Measurements from ENCODE around the gene TAS2R38. TPM values are rescaled to one million over a fixed set of nuclear protein-coding genes. Genes with fewer than 3 reads are reported as not detected.

The TAS2R38 gene
- total and polyA plus RNA-seq, 4 donors = not detected

DNA sequence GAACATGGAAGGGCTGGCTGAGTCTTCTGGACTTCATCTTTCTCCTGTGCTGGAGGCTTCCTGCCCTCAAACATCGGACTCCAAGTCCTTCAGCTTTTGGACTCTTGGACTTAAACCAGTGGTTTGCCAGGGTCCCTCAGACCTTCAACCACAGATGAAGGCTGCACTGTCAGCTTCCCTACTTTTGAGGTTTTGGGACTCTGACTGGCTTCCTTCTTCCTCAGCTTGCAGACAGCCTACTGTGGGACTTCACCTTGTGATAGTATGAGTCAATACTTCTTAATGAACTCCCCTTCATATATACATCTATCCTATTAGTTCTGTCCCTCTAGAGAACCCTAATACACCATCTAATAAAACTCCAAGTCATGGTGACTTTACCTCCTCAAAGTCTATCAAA is 22.8 kb downstream of the TAS2R38 start:
- no peaks in the 10 kb centered on the region for H3K9me3 ChIP-seq (ENCODE audit: control insufficient read depth, insufficient read depth, low read length)
- no peak overlapping the region for H3K27ac ChIP-seq (ENCODE audit: low read depth, low read length)
- DNase-seq (ENCODE audit: low read depth in 4 of 6, low spot score in 6 of 6) = no peak
- H3K4me3 ChIP-seq (ENCODE audit: low read depth, low read length) = no peak overlapping the region
- no peaks in the 10 kb centered on the region for H3K36me3 ChIP-seq (ENCODE audit: control insufficient read depth, insufficient read depth, low read length)
- WGBS (ENCODE audit: insufficient coverage) = 93% methylated on average over 1 of the region's 1 CpG
- no peaks in the 10 kb centered on the region for H3K27me3 ChIP-seq (ENCODE audit: control insufficient read depth, insufficient read depth, low read length)
- no peaks in the 10 kb centered on the region for H3K4me1 ChIP-seq (ENCODE audit: control insufficient read depth, insufficient read depth, low read length)

- no peak overlapping the region for H3K27ac ChIP-seq (ENCODE audit: low read depth, low read length)
- 88% methylated on average over 3 of the region's 3 CpGs for WGBS (ENCODE audit: insufficient coverage)
- H3K27me3 ChIP-seq (ENCODE audit: control insufficient read depth, insufficient read depth, low read length) = no peaks in the 10 kb centered on the region
- H3K4me3 ChIP-seq (ENCODE audit: low read depth, low read length) = no peak overlapping the region
- H3K4me1 ChIP-seq (ENCODE audit: control insufficient read depth, insufficient read depth, low read length) = no peaks in the 10 kb centered on the region
- DNase-seq (ENCODE audit: low read depth in 4 of 6, low spot score in 6 of 6) = no peak
- H3K36me3 ChIP-seq (ENCODE audit: control insufficient read depth, insufficient read depth, low read length) = no peaks in the 10 kb centered on the region
- no peaks in the 10 kb centered on the region for H3K9me3 ChIP-seq (ENCODE audit: control insufficient read depth, insufficient read depth, low read length)
Observed at GRCh38 chr7:141949911-141950310, 23.7 kb downstream of the TAS2R38 start.

- Histone ChIP-seq H3K4me1 (ENCODE audit: control insufficient read depth, insufficient read depth, low read length) (no peaks in the 10 kb centered on the region), H3K27ac (ENCODE audit: low read depth, low read length) (no peak overlapping the region), H3K4me3 (ENCODE audit: low read depth, low read length) (no peak overlapping the region), H3K36me3 (ENCODE audit: control insufficient read depth, insufficient read depth, low read length) (no peaks in the 10 kb centered on the region), H3K27me3 (ENCODE audit: control insufficient read depth, insufficient read depth, low read length) (no peaks in the 10 kb centered on the region), H3K9me3 (ENCODE audit: control insufficient read depth, insufficient read depth, low read length) (no peaks in the 10 kb centered on the region)
- no CpG with 5 or more reads among the region's 2 CpGs for WGBS (ENCODE audit: insufficient coverage)
- no peak for DNase-seq (ENCODE audit: low read depth in 4 of 6, low spot score in 6 of 6)
Observed at GRCh38 chr7:141949451-141949850, 24.1 kb downstream of the TAS2R38 start.

DNA sequence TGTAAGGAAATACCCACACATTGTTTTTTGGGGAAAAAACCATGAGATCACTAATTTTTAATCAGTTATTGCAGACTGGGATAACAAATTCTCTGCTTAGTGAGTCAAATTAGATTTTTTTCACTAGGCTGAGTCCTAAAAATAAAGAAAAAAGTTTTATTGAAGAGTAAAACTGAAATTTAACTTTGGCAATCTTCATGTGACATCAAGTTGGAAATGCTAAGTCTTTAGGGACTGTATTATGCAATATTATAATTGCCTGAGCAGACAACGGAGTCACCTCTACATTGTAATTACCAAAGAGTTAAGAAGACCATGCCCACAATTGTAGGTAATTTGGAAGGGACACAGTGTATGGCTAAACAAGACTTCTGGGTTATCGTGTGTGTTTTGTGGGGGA is 24.6 kb downstream of the TAS2R38 start:
- no peaks in the 10 kb centered on the region for H3K36me3 ChIP-seq (ENCODE audit: control insufficient read depth, insufficient read depth, low read length)
- no peak overlapping the region for H3K4me3 ChIP-seq (ENCODE audit: low read depth, low read length)

DNA sequence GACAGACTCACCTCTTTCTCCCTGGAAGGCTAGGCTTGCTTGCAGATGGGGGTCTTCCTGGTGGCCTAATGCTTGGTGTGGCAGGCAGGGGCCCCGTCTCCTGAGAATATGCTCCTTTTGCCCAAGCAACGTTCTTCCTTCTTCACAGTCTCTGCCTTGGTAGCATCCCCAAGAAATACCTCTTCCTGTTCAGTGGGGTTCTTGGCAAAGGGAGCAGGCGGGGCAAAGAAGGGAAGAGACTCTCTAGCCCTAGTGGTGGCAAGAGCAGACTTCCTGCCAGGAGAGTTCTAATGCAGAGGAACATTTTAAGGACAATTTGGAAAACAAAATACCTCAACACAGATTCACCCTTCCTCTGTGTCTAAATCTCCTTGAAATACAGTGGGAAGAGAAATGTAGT is 26.8 kb downstream of the TAS2R38 start, which contains the start of gene CLEC5A:
TSS of gene CLEC5A (minus strand) at position 179 of the 400 bp plus-strand sequence. CDS start 682 bp downstream, outside the sequence.
- no peak for DNase-seq (ENCODE audit: low read depth in 4 of 6, low spot score in 6 of 6)
- H3K36me3 ChIP-seq (ENCODE audit: control insufficient read depth, insufficient read depth, low read length) = no peaks in the 10 kb centered on the region
- no peak within 1 kb of the TSS for H3K27ac ChIP-seq (ENCODE audit: low read depth, low read length)
- no peaks in the 10 kb centered on the region for H3K4me1 ChIP-seq (ENCODE audit: control insufficient read depth, insufficient read depth, low read length)
- no peaks in the 10 kb centered on the region for H3K27me3 ChIP-seq (ENCODE audit: control insufficient read depth, insufficient read depth, low read length)
- H3K9me3 ChIP-seq (ENCODE audit: control insufficient read depth, insufficient read depth, low read length) = no peaks in the 10 kb centered on the region
- no peak within 1 kb of the TSS for H3K4me3 ChIP-seq (ENCODE audit: low read depth, low read length)
- WGBS (ENCODE audit: insufficient coverage) = no CpG with 5 or more reads among the region's 3 CpGs

More for the DNA sequence above, 24.6 kb downstream of the TAS2R38 start:
- no peak for DNase-seq (ENCODE audit: low read depth in 4 of 6, low spot score in 6 of 6)
- no peak overlapping the region for H3K27ac ChIP-seq (ENCODE audit: low read depth, low read length)
- H3K9me3 ChIP-seq (ENCODE audit: control insufficient read depth, insufficient read depth, low read length) = no peaks in the 10 kb centered on the region
- 100% methylated on average over 1 of the region's 2 CpGs for WGBS (ENCODE audit: insufficient coverage)
- H3K27me3 ChIP-seq (ENCODE audit: control insufficient read depth, insufficient read depth, low read length) = no peaks in the 10 kb centered on the region
- H3K4me1 ChIP-seq (ENCODE audit: control insufficient read depth, insufficient read depth, low read length) = no peaks in the 10 kb centered on the region

GRCh38 chr7:141945356-141945755 is 28.2 kb downstream of the TAS2R38 start:
- peaks cover 3% of the 10 kb centered on the region for H3K9me3 ChIP-seq (ENCODE audit: control insufficient read depth, insufficient read depth, low read length)
- no peak overlapping the region for H3K4me3 ChIP-seq (ENCODE audit: low read depth, low read length)
- H3K36me3 ChIP-seq (ENCODE audit: control insufficient read depth, insufficient read depth, low read length) = no peaks in the 10 kb centered on the region
- H3K4me1 ChIP-seq (ENCODE audit: control insufficient read depth, insufficient read depth, low read length) = no peaks in the 10 kb centered on the region
- no peak overlapping the region for H3K27ac ChIP-seq (ENCODE audit: low read depth, low read length)
- no peak for DNase-seq (ENCODE audit: low read depth in 4 of 6, low spot score in 6 of 6)
- no CpG with 5 or more reads among the region's 3 CpGs for WGBS (ENCODE audit: insufficient coverage)
- no peaks in the 10 kb centered on the region for H3K27me3 ChIP-seq (ENCODE audit: control insufficient read depth, insufficient read depth, low read length)

DNA sequence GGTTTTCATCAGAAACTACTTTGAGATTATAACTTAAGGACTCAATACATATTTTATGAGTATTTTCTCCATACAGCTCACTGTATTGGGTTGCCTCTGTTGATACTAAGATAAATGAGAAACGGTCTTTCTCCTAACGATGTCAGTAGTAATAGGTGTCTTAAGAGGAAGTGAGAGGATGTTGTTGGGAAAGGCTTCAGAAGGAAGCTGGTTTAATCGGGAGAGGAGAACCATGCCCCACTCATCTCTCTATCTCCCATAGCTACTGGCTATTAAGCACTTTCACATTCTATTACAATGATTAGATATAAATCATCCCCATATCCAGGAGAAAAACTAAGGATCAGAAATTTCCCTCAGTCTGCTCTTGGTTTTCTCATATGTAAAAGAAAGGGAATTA is 28.8 kb downstream of the TAS2R38 start:
- Histone ChIP-seq H3K4me3 (ENCODE audit: low read depth, low read length) (no peak overlapping the region), H3K4me1 (ENCODE audit: control insufficient read depth, insufficient read depth, low read length) (no peaks in the 10 kb centered on the region), H3K27ac (ENCODE audit: low read depth, low read length) (no peak overlapping the region), H3K27me3 (ENCODE audit: control insufficient read depth, insufficient read depth, low read length) (no peaks in the 10 kb centered on the region), H3K36me3 (ENCODE audit: control insufficient read depth, insufficient read depth, low read length) (no peaks in the 10 kb centered on the region), H3K9me3 (ENCODE audit: control insufficient read depth, insufficient read depth, low read length) (peaks cover 3% of the 10 kb centered on the region)
- no CpG with 5 or more reads among the region's 3 CpGs for WGBS (ENCODE audit: insufficient coverage)
- no peak for DNase-seq (ENCODE audit: low read depth in 4 of 6, low spot score in 6 of 6)

GRCh38 chr7:141943846-141944245 is 29.7 kb downstream of the TAS2R38 start:
- H3K36me3 ChIP-seq (ENCODE audit: control insufficient read depth, insufficient read depth, low read length) = no peaks in the 10 kb centered on the region
- no peak for DNase-seq (ENCODE audit: low read depth in 4 of 6, low spot score in 6 of 6)
- no CpG with 5 or more reads among the region's 1 CpG for WGBS (ENCODE audit: insufficient coverage)
- H3K27me3 ChIP-seq (ENCODE audit: control insufficient read depth, insufficient read depth, low read length) = no peaks in the 10 kb centered on the region
- no peaks in the 10 kb centered on the region for H3K4me1 ChIP-seq (ENCODE audit: control insufficient read depth, insufficient read depth, low read length)
- H3K9me3 ChIP-seq (ENCODE audit: control insufficient read depth, insufficient read depth, low read length) = peaks cover 3% of the 10 kb centered on the region
- no peak overlapping the region for H3K4me3 ChIP-seq (ENCODE audit: low read depth, low read length)
- H3K27ac ChIP-seq (ENCODE audit: low read depth, low read length) = no peak overlapping the region

- Histone ChIP-seq H3K27ac (ENCODE audit: low read depth, low read length) (no peak overlapping the region), H3K4me3 (ENCODE audit: low read depth, low read length) (no peak overlapping the region), H3K9me3 (ENCODE audit: control insufficient read depth, insufficient read depth, low read length) (peaks cover 3% of the 10 kb centered on the region), H3K4me1 (ENCODE audit: control insufficient read depth, insufficient read depth, low read length) (no peaks in the 10 kb centered on the region), H3K36me3 (ENCODE audit: control insufficient read depth, insufficient read depth, low read length) (no peaks in the 10 kb centered on the region), H3K27me3 (ENCODE audit: control insufficient read depth, insufficient read depth, low read length) (no peaks in the 10 kb centered on the region)
- DNase-seq (ENCODE audit: low read depth in 4 of 6, low spot score in 6 of 6) = no peak
- no CpG with 5 or more reads among the region's 3 CpGs for WGBS (ENCODE audit: insufficient coverage)
Observed at GRCh38 chr7:141941075-141941474, 32.5 kb downstream of the TAS2R38 start.

DNA sequence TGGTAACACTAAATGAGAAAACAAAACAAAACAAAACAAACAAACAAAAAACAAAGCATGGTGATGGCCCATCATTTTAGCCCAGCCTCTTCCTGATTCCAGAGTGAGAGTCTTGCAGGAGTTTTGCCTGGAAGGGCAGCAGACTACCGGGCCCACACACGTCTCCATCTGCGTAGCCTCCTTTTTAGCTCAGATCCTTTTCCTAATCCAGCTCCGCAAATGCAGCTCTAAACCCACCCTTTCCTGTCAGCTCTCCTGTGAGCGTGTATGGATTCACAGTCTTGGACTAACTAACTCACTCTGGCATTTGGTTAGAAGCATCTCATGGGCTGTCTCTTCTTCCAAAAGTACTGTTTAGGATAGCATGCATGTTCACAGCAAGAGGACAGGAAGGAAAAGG is 43.4 kb downstream of the TAS2R38 start:
- no peaks in the 10 kb centered on the region for H3K27me3 ChIP-seq (ENCODE audit: control insufficient read depth, insufficient read depth, low read length)
- no peak overlapping the region for H3K4me3 ChIP-seq (ENCODE audit: low read depth, low read length)
- 82% methylated on average over 5 of the region's 5 CpGs for WGBS (ENCODE audit: insufficient coverage)
- H3K36me3 ChIP-seq (ENCODE audit: control insufficient read depth, insufficient read depth, low read length) = no peaks in the 10 kb centered on the region
- H3K4me1 ChIP-seq (ENCODE audit: control insufficient read depth, insufficient read depth, low read length) = no peaks in the 10 kb centered on the region
- no peaks in the 10 kb centered on the region for H3K9me3 ChIP-seq (ENCODE audit: control insufficient read depth, insufficient read depth, low read length)
- no peak overlapping the region for H3K27ac ChIP-seq (ENCODE audit: low read depth, low read length)
- DNase-seq (ENCODE audit: low read depth in 4 of 6, low spot score in 6 of 6) = no peak
